ENCODE results near the gene COL27A1. TPM values are rescaled to one million over a fixed set of nuclear protein-coding genes. Genes with fewer than 3 reads are reported as not detected.

COL27A1 gene
- polyA plus RNA-seq, 1 of the 3 experiments (the other 2 are of a cell fraction): 8.7 TPM

DNA sequence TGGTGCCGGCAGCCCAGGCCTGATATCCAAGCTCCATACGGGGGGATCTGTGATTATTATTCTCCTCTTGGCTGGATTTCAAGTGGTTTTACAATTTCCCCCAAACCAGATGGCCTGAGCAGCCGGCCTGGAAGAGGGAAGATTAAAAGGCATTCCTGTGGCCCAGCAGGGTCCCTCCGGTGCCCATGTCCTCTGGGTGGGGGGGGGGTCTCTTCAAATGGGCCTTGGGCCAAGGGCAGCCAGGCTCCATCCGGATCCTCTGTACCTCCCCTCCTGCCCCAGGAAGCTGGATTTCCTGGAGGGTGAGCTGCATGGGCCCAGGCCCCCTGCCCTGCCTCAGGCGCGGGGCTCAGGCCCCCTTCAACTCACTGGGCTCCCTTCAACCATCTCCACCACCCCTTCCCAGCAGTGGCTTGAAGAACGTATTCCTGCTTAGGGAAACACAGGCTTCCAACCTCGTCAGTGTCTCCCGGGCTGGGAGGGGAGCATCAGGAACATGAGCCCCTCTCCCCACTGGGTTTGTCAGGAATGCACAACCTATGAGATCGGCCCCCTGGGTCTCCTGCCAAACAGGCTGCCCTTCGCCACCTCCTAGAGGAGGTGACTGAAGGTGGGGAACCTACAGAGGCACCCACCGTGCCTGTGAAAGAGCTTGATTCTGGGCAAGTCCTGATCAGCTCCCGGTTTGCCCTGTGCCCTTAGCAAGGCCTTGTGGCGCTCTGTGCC is 104.6 kb downstream of the COL27A1 start (continued):
- TF ChIP-seq CTCF (IDR thresholded peaks at IDR 0.05) (no peak), FOSL2 (IDR thresholded peaks at IDR 0.05; ENCODE audit: borderline replicate concordance, low read depth) (no peak), MAX (IDR thresholded peaks at IDR 0.05; ENCODE audit: low read depth) (no peak)

GRCh38 chr9:114261026-114261425 is 105.7 kb downstream of the COL27A1 start:
- Histone ChIP-seq H3K9ac (no peak overlapping the region), H3K79me2 (ENCODE audit: insufficient read depth) (no peaks in the 10 kb centered on the region), H2AFZ (ENCODE audit: low read depth) (no peak overlapping the region), H3K27me3 (ENCODE audit: insufficient read depth) (no peaks in the 10 kb centered on the region), H4K20me1 (ENCODE audit: insufficient read depth) (no peaks in the 10 kb centered on the region), H3F3A (replicated peaks; ENCODE audit: insufficient read depth) (no peaks in the 10 kb centered on the region), H3K36me3 (replicated peaks in 1 of 2; ENCODE audit: control insufficient read depth in 1 of 2, insufficient read depth in 2 of 2, low read length in 1 of 2) (no peaks in the 10 kb centered on the region), H3K4me2 (no peak overlapping the region), H3K9me2 (no peaks in the 10 kb centered on the region), H3K4me1 (ENCODE audit: control insufficient read depth in 1 of 2, insufficient read depth in 2 of 2, low read depth in 1 of 2, low read length in 1 of 2) (peaks cover 0 to 24% of the 10 kb centered on the region in 2 experiments; a peak in 1 of 4 replicates), H3K4me3 (ENCODE audit: low read depth in 2 of 2, low read length in 1 of 2) (no peak overlapping the region), H3K9me3 (no peaks in the 10 kb centered on the region), H3K27ac (ENCODE audit: low read depth in 2 of 2, low read length in 1 of 2) (no peak overlapping the region)
- ChIA-PET CTCF (interaction anchor here (1.1 to 16.3 kb wide), 10 partner anchors 11 to 179 kb away, joined by 5 to 186 read pairs (median 14); partner anchors contain the start of gene COL27A1), POLR2A (interaction anchor here (0.7 to 0.9 kb wide), 2 partner anchors 23 to 114 kb away, joined by 3 read pairs; no protein-coding TSS in a partner anchor)
- DNase-seq: no peak
- TF ChIP-seq JUND (IDR thresholded peaks at IDR 0.05) (no peak), MEF2A (IDR thresholded peaks at IDR 0.05; ENCODE audit: borderline replicate concordance, low read depth) (no peak), RFX5 (IDR thresholded peaks at IDR 0.05; ENCODE audit: low read length) (no peak), FOXM1 (IDR thresholded peaks at IDR 0.05; ENCODE audit: low read depth) (no peak)
- 87% methylated on average over 10 of the region's 10 CpGs for WGBS (ENCODE audit: low lambda C conversion rate)

- ChIA-PET CTCF (interaction anchor here (0.9 to 16.3 kb wide), 8 partner anchors 10 to 180 kb away, joined by 4 to 186 read pairs (median 17); partner anchors contain the start of gene COL27A1), POLR2A (interaction anchor here (0.9 kb wide), 1 partner anchor 24 kb away, joined by 3 read pairs; no protein-coding TSS in a partner anchor)
- Histone ChIP-seq H3K9ac (no peak overlapping the region), H2AFZ (ENCODE audit: low read depth) (no peak overlapping the region), H3K9me2 (no peaks in the 10 kb centered on the region), H3K36me3 (replicated peaks in 1 of 2; ENCODE audit: control insufficient read depth in 1 of 2, insufficient read depth in 2 of 2, low read length in 1 of 2) (no peaks in the 10 kb centered on the region), H3K27ac (ENCODE audit: low read depth in 2 of 2, low read length in 1 of 2) (no peak overlapping the region), H3K9me3 (no peaks in the 10 kb centered on the region), H4K20me1 (ENCODE audit: insufficient read depth) (no peaks in the 10 kb centered on the region), H3K27me3 (ENCODE audit: insufficient read depth) (no peaks in the 10 kb centered on the region), H3K79me2 (ENCODE audit: insufficient read depth) (no peaks in the 10 kb centered on the region), H3K4me2 (no peak overlapping the region), H3K4me3 (ENCODE audit: low read depth in 2 of 2, low read length in 1 of 2) (no peak overlapping the region), H3F3A (replicated peaks; ENCODE audit: insufficient read depth) (no peaks in the 10 kb centered on the region), H3K4me1 (ENCODE audit: control insufficient read depth in 1 of 2, insufficient read depth in 2 of 2, low read depth in 1 of 2, low read length in 1 of 2) (peaks cover 0 to 24% of the 10 kb centered on the region in 2 experiments; a peak in 1 of 4 replicates)
- TF ChIP-seq, protein P1, sequence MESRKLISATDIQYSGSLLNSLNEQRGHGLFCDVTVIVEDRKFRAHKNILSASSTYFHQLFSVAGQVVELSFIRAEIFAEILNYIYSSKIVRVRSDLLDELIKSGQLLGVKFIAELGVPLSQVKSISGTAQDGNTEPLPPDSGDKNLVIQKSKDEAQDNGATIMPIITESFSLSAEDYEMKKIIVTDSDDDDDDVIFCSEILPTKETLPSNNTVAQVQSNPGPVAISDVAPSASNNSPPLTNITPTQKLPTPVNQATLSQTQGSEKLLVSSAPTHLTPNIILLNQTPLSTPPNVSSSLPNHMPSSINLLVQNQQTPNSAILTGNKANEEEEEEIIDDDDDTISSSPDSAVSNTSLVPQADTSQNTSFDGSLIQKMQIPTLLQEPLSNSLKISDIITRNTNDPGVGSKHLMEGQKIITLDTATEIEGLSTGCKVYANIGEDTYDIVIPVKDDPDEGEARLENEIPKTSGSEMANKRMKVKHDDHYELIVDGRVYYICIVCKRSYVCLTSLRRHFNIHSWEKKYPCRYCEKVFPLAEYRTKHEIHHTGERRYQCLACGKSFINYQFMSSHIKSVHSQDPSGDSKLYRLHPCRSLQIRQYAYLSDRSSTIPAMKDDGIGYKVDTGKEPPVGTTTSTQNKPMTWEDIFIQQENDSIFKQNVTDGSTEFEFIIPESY (IDR thresholded peaks at IDR 0.05; ENCODE audit: borderline replicate concordance, low read depth): no peak
- no peak for TF ChIP-seq NFIC (IDR thresholded peaks at IDR 0.05; ENCODE audit: borderline replicate concordance)
- TF ChIP-seq YY1 (IDR thresholded peaks at IDR 0.05; ENCODE audit: low read depth): no peak
- DNase-seq: no peak
- WGBS (ENCODE audit: low lambda C conversion rate): 80% methylated on average over 5 of the region's 9 CpGs
These were observed 106.7 kb downstream of the COL27A1 start for GRCh38 chr9:114261987-114262386.
